ENCODE results near the gene AOC1.

GRCh38 chr7:150854066-150855000 lies 2.0 kb downstream of the AOC1 start:
- TF ChIP-seq SNAI2 (CRISPR knock-in tag; IDR thresholded peaks at IDR 0.05) (no peak), ZNF70 (CRISPR knock-in tag; IDR thresholded peaks at IDR 0.05) (no peak), ARNTL (CRISPR knock-in tag; IDR thresholded peaks at IDR 0.05; ENCODE audit: borderline replicate concordance, low read depth) (no peak), ZC3H10 (CRISPR knock-in tag; IDR thresholded peaks at IDR 0.05) (no peak), BACH2 (CRISPR knock-in tag; IDR thresholded peaks at IDR 0.05; ENCODE audit: borderline replicate concordance) (no peak), ZNF565 (CRISPR knock-in tag; conservative IDR thresholded peaks at IDR 0.05; ENCODE audit: low read depth) (no peak)
- TF ChIP-seq, protein P1, sequence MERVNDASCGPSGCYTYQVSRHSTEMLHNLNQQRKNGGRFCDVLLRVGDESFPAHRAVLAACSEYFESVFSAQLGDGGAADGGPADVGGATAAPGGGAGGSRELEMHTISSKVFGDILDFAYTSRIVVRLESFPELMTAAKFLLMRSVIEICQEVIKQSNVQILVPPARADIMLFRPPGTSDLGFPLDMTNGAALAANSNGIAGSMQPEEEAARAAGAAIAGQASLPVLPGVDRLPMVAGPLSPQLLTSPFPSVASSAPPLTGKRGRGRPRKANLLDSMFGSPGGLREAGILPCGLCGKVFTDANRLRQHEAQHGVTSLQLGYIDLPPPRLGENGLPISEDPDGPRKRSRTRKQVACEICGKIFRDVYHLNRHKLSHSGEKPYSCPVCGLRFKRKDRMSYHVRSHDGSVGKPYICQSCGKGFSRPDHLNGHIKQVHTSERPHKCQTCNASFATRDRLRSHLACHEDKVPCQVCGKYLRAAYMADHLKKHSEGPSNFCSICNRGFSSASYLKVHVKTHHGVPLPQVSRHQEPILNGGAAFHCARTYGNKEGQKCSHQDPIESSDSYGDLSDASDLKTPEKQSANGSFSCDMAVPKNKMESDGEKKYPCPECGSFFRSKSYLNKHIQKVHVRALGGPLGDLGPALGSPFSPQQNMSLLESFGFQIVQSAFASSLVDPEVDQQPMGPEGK (CRISPR knock-in tag; IDR thresholded peaks at IDR 0.05; ENCODE audit: borderline replicate concordance), result no peak
- TF ChIP-seq, protein P2, sequence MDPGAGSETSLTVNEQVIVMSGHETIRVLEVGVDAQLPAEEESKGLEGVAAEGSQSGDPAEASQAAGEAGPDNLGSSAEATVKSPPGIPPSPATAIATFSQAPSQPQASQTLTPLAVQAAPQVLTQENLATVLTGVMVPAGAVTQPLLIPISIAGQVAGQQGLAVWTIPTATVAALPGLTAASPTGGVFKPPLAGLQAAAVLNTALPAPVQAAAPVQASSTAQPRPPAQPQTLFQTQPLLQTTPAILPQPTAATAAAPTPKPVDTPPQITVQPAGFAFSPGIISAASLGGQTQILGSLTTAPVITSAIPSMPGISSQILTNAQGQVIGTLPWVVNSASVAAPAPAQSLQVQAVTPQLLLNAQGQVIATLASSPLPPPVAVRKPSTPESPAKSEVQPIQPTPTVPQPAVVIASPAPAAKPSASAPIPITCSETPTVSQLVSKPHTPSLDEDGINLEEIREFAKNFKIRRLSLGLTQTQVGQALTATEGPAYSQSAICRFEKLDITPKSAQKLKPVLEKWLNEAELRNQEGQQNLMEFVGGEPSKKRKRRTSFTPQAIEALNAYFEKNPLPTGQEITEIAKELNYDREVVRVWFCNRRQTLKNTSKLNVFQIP (CRISPR knock-in tag; IDR thresholded peaks at IDR 0.05; ENCODE audit: borderline replicate concordance, low read depth), result no peak
